SK-N-SH (cell line): Measurements from ENCODE around the gene PITPNM1. TPM values are rescaled to one million over a fixed set of nuclear protein-coding genes. Genes with fewer than 3 reads are reported as not detected.

ENCODE experiments used
- CTCF ChIA-PET: fragments of 300-600, 350-600 bp; formaldehyde crosslinking; extraction: SDS; loops from one replicate; lab custom pipeline; 2021; lab: Yijun Ruan, JAX
- POLR2A ChIA-PET: fragments of 350-600 bp; sonication (Branson Sonifier 250); formaldehyde crosslinking; extraction: SDS; loops from one replicate; lab custom pipeline; 2020; ENCODE audit warnings: antibody characterized with exemption, inconsistent platforms; lab: Yijun Ruan, JAX
- DNase-seq: peaks from one replicate; pipeline ENCODE4 v3.0.0; 2012
- H2AFZ ChIP-seq: fragments of 200-600 bp; sonication (generic); 2 replicates; pipeline ENCODE4 v1.8.1; 2016; ENCODE audit warnings: antibody characterized with exemption, mild to moderate bottlenecking, low read depth
- H3F3A ChIP-seq: fragments of 200-600 bp; sonication (generic); replicated peaks from 2 replicates; pipeline ENCODE3; 2016; ENCODE audit warnings: antibody characterized with exemption, mild to moderate bottlenecking; ENCODE audit not compliant: insufficient read depth
- H3K27ac ChIP-seq, 2 experiments: fragments of 200-500 bp in 1 of 2; fragments of 200-600 bp in 1 of 2; sonication (Bioruptor generic) in 1 of 2; sonication (generic), shearing (Covaris generic) in 1 of 2; 2 replicates each; pipeline versions ENCODE4 v1.5.1 to v1.6.1; 2014 to 2016; ENCODE audit warnings: low read depth in 2 of 2, inconsistent platforms in 1 of 2, low read length in 1 of 2, mild to moderate bottlenecking in 1 of 2, mixed read lengths in 1 of 2
- H3K27me3 ChIP-seq: fragments of 200-600 bp; sonication (generic), shearing (Covaris generic); 2 replicates; pipeline ENCODE4 v1.6.1; 2016; ENCODE audit warnings: mixed run types; ENCODE audit not compliant: insufficient read depth
- H3K36me3 ChIP-seq, 2 experiments: fragments of 200-500 bp in 1 of 2; fragments of 200-600 bp in 1 of 2; sonication (Bioruptor generic) in 1 of 2; sonication (generic) in 1 of 2; replicated peaks in 1 of 2; 2 replicates each; pipeline versions ENCODE3 to v1.5.1; 2014 to 2016; ENCODE audit warnings: low read length in 1 of 2, mild to moderate bottlenecking in 1 of 2; ENCODE audit not compliant: insufficient read depth in 2 of 2, control insufficient read depth in 1 of 2
- H3K4me1 ChIP-seq, 2 experiments: fragments of 200-500 bp in 1 of 2; fragments of 200-600 bp in 1 of 2; sonication (Bioruptor generic) in 1 of 2; sonication (generic), shearing (Covaris generic) in 1 of 2; 2 replicates each; pipeline versions ENCODE4 v1.5.1 to v1.6.1; 2014 to 2016; ENCODE audit warnings: low read depth in 1 of 2, low read length in 1 of 2, mixed run types in 1 of 2; ENCODE audit not compliant: insufficient read depth in 2 of 2, control insufficient read depth in 1 of 2
- H3K4me2 ChIP-seq: fragments of 200-600 bp; sonication (generic), shearing (Covaris generic); 2 replicates; pipeline ENCODE4 v1.6.1; 2017; ENCODE audit warnings: mixed run types
- H3K4me3 ChIP-seq, 2 experiments: fragments of 200-500 bp in 1 of 2; fragments of 200-600 bp in 1 of 2; sonication (Bioruptor generic) in 1 of 2; sonication (generic), shearing (Covaris generic) in 1 of 2; 2 replicates each; pipeline versions ENCODE4 v1.5.1 to v1.8.1; 2014 to 2016; ENCODE audit warnings: low read depth in 2 of 2, inconsistent platforms in 1 of 2, low read length in 1 of 2, mild to moderate bottlenecking in 1 of 2, mixed read lengths in 1 of 2, moderate library complexity in 1 of 2
- H3K79me2 ChIP-seq: fragments of 200-600 bp; sonication (generic); 2 replicates; pipeline ENCODE4 v1.8.1; 2017; ENCODE audit warnings: mild to moderate bottlenecking; ENCODE audit not compliant: insufficient read depth
- H3K9ac ChIP-seq: fragments of 200-600 bp; sonication (generic); 2 replicates; pipeline ENCODE4 v1.6.1; 2017; ENCODE audit warnings: mixed run types
- H3K9me2 ChIP-seq: fragments of 200-600 bp; sonication (generic); 2 replicates; pipeline ENCODE4 v1.6.1; 2017; ENCODE audit warnings: mixed run types
- H3K9me3 ChIP-seq: fragments of 200-600 bp; sonication (generic); 2 replicates; pipeline ENCODE4 v1.6.1; 2017; ENCODE audit warnings: mixed run types, mild to moderate bottlenecking, moderate library complexity
- H4K20me1 ChIP-seq: fragments of 200-600 bp; sonication (generic); 2 replicates; pipeline ENCODE4 v1.6.1; 2017; ENCODE audit warnings: mild to moderate bottlenecking, mixed run types; ENCODE audit not compliant: insufficient read depth
- CHD2 ChIP-seq: fragments of 150-350 bp; IDR thresholded peaks from 2 replicates; pipeline ENCODE4 v1.6.1; 2018; ENCODE audit warnings: low read length; ENCODE audit not compliant: partially characterized antibody
- ELF1 ChIP-seq: IDR thresholded peaks from 2 replicates; pipeline ENCODE4 v1.4.0; 2012
- EZH2phosphoT487 ChIP-seq: fragments of 200-600 bp; sonication (generic); IDR thresholded peaks from 2 replicates; pipeline ENCODE4 v1.6.1; 2017; ENCODE audit warnings: low read depth, mixed run types, mild to moderate bottlenecking, antibody characterized with exemption, moderate library complexity, borderline replicate concordance
- FOSL2 ChIP-seq: IDR thresholded peaks from 2 replicates; pipeline ENCODE4 v1.4.0; 2012; ENCODE audit warnings: low read depth, mild to moderate bottlenecking, moderate library complexity, borderline replicate concordance
- FOXM1 ChIP-seq: IDR thresholded peaks from 2 replicates; pipeline ENCODE4 v1.4.0; 2012; ENCODE audit warnings: low read depth, mild to moderate bottlenecking
- GABPA ChIP-seq: IDR thresholded peaks from 2 replicates; pipeline ENCODE4 v1.4.0; 2012; ENCODE audit warnings: low read depth, mild to moderate bottlenecking
- NFIC ChIP-seq: IDR thresholded peaks from 2 replicates; pipeline ENCODE4 v1.4.0; 2012; ENCODE audit warnings: borderline replicate concordance
- PBX3 ChIP-seq: IDR thresholded peaks from 2 replicates; pipeline ENCODE4; 2012
- RAD21 ChIP-seq: IDR thresholded peaks from 2 replicates; pipeline ENCODE4 v1.6.1; 2012; ENCODE audit warnings: mild to moderate bottlenecking, low read length
- RCOR1 ChIP-seq: fragments of 150-350 bp; IDR thresholded peaks from 2 replicates; pipeline ENCODE4 v1.6.1; 2017; ENCODE audit warnings: antibody characterized with exemption, low read length
- TAF1 ChIP-seq: IDR thresholded peaks from 2 replicates; pipeline ENCODE4 v1.6.1; 2012; ENCODE audit warnings: low read depth, mild to moderate bottlenecking, low read length, moderate library complexity, borderline replicate concordance
- TCF12 ChIP-seq: IDR thresholded peaks from 2 replicates; pipeline ENCODE4 v1.4.0; 2012
- TEAD4 ChIP-seq: IDR thresholded peaks from 2 replicates; pipeline ENCODE4 v1.4.0; 2012; ENCODE audit warnings: mild to moderate bottlenecking, borderline replicate concordance; ENCODE audit not compliant: insufficient read depth
- USF1 ChIP-seq: IDR thresholded peaks from 2 replicates; pipeline ENCODE4 v1.4.0; 2012; ENCODE audit warnings: low read depth, borderline replicate concordance
- USF2 ChIP-seq: fragments of 150-350 bp; IDR thresholded peaks from 2 replicates; pipeline ENCODE4 v1.6.1; 2017; ENCODE audit warnings: antibody characterized with exemption, low read length, low read depth, borderline replicate concordance
- ZBTB33 ChIP-seq: IDR thresholded peaks from 2 replicates; pipeline ENCODE4 v1.4.0; 2012; ENCODE audit warnings: low read depth, borderline replicate concordance
- WGBS: methylation state at CpG from one replicate; pipeline ENCODE4 v1.1.6; 2017; ENCODE audit warnings: low lambda C conversion rate; 5-methylcytosine and 5-hydroxymethylcytosine counted together
- polyA plus RNA-seq, 3 experiments: library from polyadenylated mRNA; depleted of rRNA; stranded (reverse); fragments of >200 nt; gene quantifications; 2 replicates each; pipeline ENCODE4 v1.2.3, GENCODE V29; 2012

Gene PITPNM1
- polyA plus RNA-seq, 1 of the 3 experiments (the other 2 are of a cell fraction): 24.2 TPM

GRCh38 chr11:67492069-67492727 is 13.0 kb downstream of the PITPNM1 start:
- Histone ChIP-seq H4K20me1 (no peaks in the 10 kb centered on the region), H3K4me2 (no peak overlapping the region), H3K9ac (no peak overlapping the region), H3K4me1 (no peaks in the 10 kb centered on the region), H3K36me3 (peaks cover 0 to 49% of the 10 kb centered on the region in 2 experiments), H2AFZ (no peak overlapping the region), H3K4me3 (no peak overlapping the region), H3K9me2 (no peaks in the 10 kb centered on the region), H3K27ac (no peak overlapping the region), H3K79me2 (no peaks in the 10 kb centered on the region), H3K27me3 (no peaks in the 10 kb centered on the region), H3K9me3 (no peaks in the 10 kb centered on the region), H3F3A (peaks cover 6% of the 10 kb centered on the region)
- TF ChIP-seq TCF12 (no peak), EZH2phosphoT487 (no peak), CHD2 (no peak), ELF1 (no peak), USF2 (no peak), ZBTB33 (no peak), FOSL2 (no peak), FOXM1 (no peak), USF1 (no peak), NFIC (no peak), TEAD4 (no peak), TAF1 (no peak), PBX3 (no peak), RCOR1 (no peak), RAD21 (no peak), GABPA (no peak)
- ChIA-PET POLR2A (no interaction called here), CTCF (interaction anchor here (1.0 to 1.2 kb wide), 2 partner anchors 16 to 100 kb away, joined by 3 read pairs; partner anchors contain the start of genes CDK2AP2 and RAD9A)
- WGBS: 100% methylated on average over 2 of the region's 19 CpGs
- no peak for DNase-seq
